ENCODE measurements around the gene GPR171.

Gene GPR171

DNA sequence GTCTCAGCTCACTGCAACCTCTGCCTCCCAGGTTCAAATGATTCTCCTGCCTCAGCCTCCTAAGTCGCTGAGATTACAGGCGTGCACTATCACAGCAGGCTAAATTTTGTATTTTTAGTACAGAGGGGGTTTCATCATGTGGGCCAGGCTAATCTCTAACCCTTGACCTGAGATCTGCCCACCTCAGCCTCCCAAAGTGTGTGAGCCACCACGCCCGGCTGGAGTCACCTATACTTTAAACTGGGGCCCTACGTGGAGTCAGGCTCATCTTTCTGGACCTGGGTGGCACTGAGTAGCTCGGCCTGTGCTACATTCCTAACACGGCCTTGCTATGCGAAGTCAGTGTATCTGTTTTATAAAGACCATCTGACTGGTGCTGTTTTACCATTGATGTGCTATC is 5.8 kb downstream of the GPR171 start:
- Histone ChIP-seq H3K9me3 (no peaks in the 10 kb centered on the region), H3K36me3 (no peaks in the 10 kb centered on the region), H3K27ac (no peak overlapping the region), H3K27me3 (no peaks in the 10 kb centered on the region), H3K4me3 (ENCODE audit: low read depth in 1 of 2, low read length in 1 of 2) (no peak overlapping the region), H3K4me1 (ENCODE audit: control insufficient read depth in 1 of 2, insufficient read depth in 1 of 2, low read depth in 1 of 2, low read length in 1 of 2) (no peaks in the 10 kb centered on the region)
- TF ChIP-seq, protein P1, sequence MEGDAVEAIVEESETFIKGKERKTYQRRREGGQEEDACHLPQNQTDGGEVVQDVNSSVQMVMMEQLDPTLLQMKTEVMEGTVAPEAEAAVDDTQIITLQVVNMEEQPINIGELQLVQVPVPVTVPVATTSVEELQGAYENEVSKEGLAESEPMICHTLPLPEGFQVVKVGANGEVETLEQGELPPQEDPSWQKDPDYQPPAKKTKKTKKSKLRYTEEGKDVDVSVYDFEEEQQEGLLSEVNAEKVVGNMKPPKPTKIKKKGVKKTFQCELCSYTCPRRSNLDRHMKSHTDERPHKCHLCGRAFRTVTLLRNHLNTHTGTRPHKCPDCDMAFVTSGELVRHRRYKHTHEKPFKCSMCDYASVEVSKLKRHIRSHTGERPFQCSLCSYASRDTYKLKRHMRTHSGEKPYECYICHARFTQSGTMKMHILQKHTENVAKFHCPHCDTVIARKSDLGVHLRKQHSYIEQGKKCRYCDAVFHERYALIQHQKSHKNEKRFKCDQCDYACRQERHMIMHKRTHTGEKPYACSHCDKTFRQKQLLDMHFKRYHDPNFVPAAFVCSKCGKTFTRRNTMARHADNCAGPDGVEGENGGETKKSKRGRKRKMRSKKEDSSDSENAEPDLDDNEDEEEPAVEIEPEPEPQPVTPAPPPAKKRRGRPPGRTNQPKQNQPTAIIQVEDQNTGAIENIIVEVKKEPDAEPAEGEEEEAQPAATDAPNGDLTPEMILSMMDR (IDR thresholded peaks at IDR 0.05): no peak

DNA sequence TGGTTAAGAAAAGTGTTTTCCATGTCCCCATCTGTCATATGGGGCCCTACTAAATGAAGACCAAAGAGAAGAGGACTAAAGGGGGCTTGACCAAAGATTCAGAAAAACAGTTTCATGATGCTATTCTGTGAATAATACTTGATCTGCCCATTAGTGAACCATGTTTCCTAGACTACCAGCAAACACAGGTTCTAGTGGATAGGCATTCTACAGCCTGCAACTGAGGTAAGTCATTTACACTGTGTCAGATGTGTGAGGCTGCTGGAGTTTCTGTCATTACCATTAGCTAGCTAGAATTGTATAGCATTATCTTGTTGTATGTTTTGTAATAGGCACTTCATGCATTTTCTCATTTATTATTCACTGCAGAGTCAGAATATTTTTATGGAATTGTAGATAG is 6.6 kb downstream of the GPR171 start:
- H3K27me3 ChIP-seq: no peaks in the 10 kb centered on the region

DNA sequence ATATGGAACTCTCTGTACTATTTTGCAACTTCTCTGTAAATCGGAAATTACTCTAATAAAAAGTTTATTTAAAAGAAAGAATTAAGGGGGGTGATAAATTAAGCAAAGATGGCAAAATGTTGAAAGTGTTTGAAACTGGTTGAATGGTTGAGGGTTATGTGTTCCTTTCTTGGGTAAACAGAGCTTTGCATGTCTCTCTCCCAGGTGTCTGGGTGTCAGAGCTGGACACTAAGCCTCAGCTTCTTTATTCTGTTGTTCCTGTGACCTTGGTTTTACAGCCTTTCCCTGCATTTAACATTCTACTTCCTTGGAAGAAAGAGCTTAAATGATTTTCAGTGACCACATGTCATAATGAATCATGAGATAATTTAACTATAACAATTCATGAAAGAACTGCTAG is 7.2 kb downstream of the GPR171 start:
- no peak overlapping the region for H3K4me3 ChIP-seq (ENCODE audit: low read depth in 1 of 2, low read length in 1 of 2)
- H3K27ac ChIP-seq: no peak overlapping the region
- H3K27me3 ChIP-seq: no peaks in the 10 kb centered on the region
- no peaks in the 10 kb centered on the region for H3K4me1 ChIP-seq (ENCODE audit: control insufficient read depth in 1 of 2, insufficient read depth in 1 of 2, low read depth in 1 of 2, low read length in 1 of 2)
- no peaks in the 10 kb centered on the region for H3K9me3 ChIP-seq
- TF ChIP-seq, protein P1 (IDR thresholded peaks at IDR 0.05): no peak
- no peaks in the 10 kb centered on the region for H3K36me3 ChIP-seq

More for the DNA sequence above, 6.6 kb downstream of the GPR171 start:
- Histone ChIP-seq H3K4me1 (ENCODE audit: control insufficient read depth in 1 of 2, insufficient read depth in 1 of 2, low read depth in 1 of 2, low read length in 1 of 2) (no peaks in the 10 kb centered on the region), H3K27ac (no peak overlapping the region), H3K9me3 (no peaks in the 10 kb centered on the region), H3K4me3 (ENCODE audit: low read depth in 1 of 2, low read length in 1 of 2) (no peak overlapping the region), H3K36me3 (no peaks in the 10 kb centered on the region)
- TF ChIP-seq, protein P1 (IDR thresholded peaks at IDR 0.05): no peak

DNA sequence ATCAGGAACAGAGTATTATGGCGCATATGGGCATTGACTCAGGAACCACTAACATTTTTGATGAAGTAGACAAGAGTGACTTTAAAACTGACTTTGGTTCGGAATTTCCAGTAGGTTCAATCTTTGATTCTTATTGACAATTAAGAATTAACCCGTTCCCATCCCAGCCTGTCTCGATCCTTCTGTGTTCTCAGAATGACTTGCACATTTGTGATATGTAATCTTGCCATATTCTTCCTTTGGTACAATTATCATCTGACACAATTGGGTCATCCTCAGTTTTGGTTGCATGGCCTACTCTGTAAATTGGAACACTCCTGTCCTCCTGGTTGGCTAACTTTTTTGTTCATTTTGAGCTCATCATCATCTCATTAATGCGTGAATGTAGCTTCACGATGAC is 10.5 kb downstream of the GPR171 start:
- TF ChIP-seq, protein P1 (IDR thresholded peaks at IDR 0.05): no peak
- Histone ChIP-seq H3K27me3 (no peaks in the 10 kb centered on the region), H3K9me3 (no peaks in the 10 kb centered on the region), H3K4me1 (ENCODE audit: control insufficient read depth in 1 of 2, insufficient read depth in 1 of 2, low read depth in 1 of 2, low read length in 1 of 2) (no peaks in the 10 kb centered on the region), H3K27ac (no peak overlapping the region), H3K36me3 (no peaks in the 10 kb centered on the region), H3K4me3 (ENCODE audit: low read depth in 1 of 2, low read length in 1 of 2) (no peak overlapping the region)

DNA sequence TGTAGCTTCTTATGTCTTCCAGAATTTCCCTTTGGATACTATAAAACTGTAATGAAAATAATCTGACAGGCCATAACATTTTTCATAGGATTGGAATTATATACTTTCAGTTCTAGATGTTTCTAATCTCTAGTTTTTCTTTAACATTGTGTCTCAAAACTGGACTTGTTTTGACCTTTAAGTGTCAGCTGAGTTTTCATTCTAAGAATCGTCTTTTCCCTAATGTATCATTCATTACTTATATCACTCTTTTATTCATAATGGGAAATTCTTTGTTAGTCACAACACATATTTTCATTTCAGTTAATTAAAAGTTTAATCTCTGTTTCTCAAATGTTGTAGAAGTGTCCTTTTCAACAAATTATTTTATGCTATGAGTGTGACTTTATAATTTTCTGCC is 11.9 kb downstream of the GPR171 start:
- Histone ChIP-seq H3K9me3 (no peaks in the 10 kb centered on the region), H3K4me3 (ENCODE audit: low read depth in 1 of 2, low read length in 1 of 2) (no peak overlapping the region), H3K27ac (no peak overlapping the region), H3K36me3 (no peaks in the 10 kb centered on the region), H3K4me1 (ENCODE audit: control insufficient read depth in 1 of 2, insufficient read depth in 1 of 2, low read depth in 1 of 2, low read length in 1 of 2) (no peaks in the 10 kb centered on the region), H3K27me3 (no peaks in the 10 kb centered on the region)
- TF ChIP-seq, protein P1 (IDR thresholded peaks at IDR 0.05): no peak

DNA sequence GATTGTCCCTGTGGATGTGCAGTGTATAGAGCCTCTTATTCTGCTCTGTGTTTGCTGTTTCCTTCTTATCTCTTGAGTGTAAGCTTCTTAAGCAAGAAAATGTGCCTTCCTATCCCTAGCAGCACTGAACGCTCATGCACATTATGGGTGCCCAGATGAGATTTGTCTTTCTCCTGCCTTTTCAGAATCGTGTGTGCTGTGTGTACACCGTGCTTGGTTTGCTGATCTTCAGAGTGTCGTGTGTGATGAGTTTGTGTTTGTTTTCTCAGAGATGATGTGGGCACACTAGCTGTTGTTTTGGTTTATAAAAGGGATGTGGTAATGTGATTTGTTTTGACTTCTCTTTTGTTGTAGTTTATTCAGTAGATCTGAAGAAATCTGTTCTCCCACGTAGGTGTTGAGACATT is 19.7 kb downstream of the GPR171 start:
- no peaks in the 10 kb centered on the region for H3K4me1 ChIP-seq (ENCODE audit: control insufficient read depth in 1 of 2, insufficient read depth in 1 of 2, low read depth in 1 of 2, low read length in 1 of 2)
- no peak overlapping the region for H3K27ac ChIP-seq
- H3K36me3 ChIP-seq: no peaks in the 10 kb centered on the region
- H3K4me3 ChIP-seq (ENCODE audit: low read depth in 1 of 2, low read length in 1 of 2): no peak overlapping the region
- TF ChIP-seq, protein P1 (IDR thresholded peaks at IDR 0.05): no peak
- no peaks in the 10 kb centered on the region for H3K27me3 ChIP-seq
- H3K9me3 ChIP-seq: no peaks in the 10 kb centered on the region
